ENCODE results near the gene FCRL5.

FCRL5 gene

DNA sequence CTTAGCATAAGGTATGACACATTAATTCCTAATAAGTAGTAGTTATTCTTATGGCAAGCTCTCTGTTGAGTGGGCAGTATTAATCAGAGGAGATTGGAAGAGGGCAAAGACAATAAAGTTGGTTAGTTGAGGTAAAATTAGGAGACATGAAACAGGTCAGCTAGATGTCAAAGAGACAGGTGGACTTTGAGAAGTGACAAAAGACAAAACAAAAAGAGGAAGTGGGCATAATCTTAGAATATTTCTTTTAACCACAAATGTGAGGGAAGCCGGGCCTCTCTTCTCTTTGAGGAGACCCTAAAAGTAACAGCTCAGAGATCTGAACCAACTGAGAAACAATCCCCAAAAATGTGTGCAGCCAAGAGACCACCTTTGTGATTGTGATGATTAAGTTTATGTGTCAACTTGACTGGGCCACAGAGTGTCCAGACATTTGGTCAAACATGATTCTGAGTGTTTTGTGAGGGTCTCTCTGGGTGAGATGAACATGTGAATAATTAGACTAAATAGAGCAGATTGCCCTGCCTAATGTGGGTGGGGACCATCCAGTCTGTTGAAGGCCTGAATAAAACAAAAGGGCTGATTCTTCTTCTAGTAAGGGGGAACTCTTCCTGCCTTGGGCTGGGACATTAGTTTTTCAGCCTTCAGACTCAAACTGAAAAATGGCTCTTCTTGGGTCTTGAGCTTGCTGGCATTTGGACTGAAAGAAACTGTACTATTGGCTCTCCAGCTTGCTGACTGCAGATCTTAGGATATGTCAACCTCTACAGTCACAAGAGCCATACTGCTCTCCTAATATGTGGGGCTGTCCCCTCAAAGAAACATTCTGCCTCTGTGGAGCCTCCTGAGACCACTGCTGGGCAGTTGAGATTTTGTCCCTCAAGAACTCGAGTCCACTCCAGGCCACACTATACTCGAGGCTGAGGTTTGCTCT lies 40.0 kb downstream of the FCRL5 start:
- Mint-ChIP-seq H3K27ac (no peak overlapping the region), H3K9me3 (no peaks in the 10 kb centered on the region), H3K4me3 (no peak overlapping the region), H3K4me1 (ENCODE audit: low read depth) (no peaks in the 10 kb centered on the region), H3K27me3 (ENCODE audit: low read depth) (peaks cover 9% of the 10 kb centered on the region), H3K36me3 (ENCODE audit: low read depth) (no peaks in the 10 kb centered on the region)

GRCh38 chr1:157509546-157510232 lies 42.6 kb downstream of the FCRL5 start:
- no peak overlapping the region for H3K4me3 Mint-ChIP-seq
- H3K27me3 Mint-ChIP-seq (ENCODE audit: low read depth) = peaks cover 13% of the 10 kb centered on the region
- no peaks in the 10 kb centered on the region for H3K9me3 Mint-ChIP-seq
- no peak overlapping the region for H3K27ac Mint-ChIP-seq
- no peaks in the 10 kb centered on the region for H3K4me1 Mint-ChIP-seq (ENCODE audit: low read depth)
- H3K36me3 Mint-ChIP-seq (ENCODE audit: low read depth) = no peaks in the 10 kb centered on the region

DNA sequence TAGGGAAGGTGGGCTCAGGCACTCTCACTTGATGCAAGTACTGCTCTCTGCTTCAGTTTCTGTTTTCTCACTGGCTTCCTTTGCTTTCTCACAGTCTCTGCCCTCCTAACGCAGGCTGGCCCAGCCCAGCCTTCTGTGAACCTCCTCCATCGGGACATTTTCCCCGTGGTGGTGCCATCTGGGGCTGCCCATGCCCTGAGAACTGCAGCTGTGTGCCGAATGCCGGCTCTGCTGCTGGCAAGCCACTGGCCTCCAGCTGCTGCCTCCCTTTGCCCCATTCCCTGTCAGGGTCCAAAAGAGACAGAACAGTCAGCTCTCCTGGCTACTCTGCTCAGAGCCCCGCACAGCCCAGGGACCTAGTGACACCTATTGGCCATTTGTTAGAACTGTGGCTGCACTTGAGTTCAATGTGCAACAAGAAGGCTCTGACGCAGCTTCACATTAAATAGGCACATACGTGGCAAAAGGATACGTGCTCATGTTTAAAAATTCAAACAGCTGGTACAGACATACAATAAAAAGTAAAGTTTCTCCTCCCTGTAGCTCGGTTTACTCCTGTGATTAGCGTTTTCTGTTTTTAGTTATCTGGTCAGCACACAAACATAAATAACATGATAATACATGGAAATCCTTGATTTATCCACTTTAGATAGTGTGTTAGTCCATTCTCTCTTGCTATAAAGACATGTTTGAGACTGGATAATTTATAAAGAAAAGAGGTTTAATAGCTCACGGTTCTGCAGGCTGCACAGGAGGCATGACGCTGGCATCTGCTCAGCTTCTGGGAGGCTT lies 46.6 kb downstream of the FCRL5 start:
- H3K27me3 Mint-ChIP-seq (ENCODE audit: low read depth) = peaks cover 20% of the 10 kb centered on the region
- H3K9me3 Mint-ChIP-seq = no peaks in the 10 kb centered on the region
- no peaks in the 10 kb centered on the region for H3K4me1 Mint-ChIP-seq (ENCODE audit: low read depth)
- no peak overlapping the region for H3K27ac Mint-ChIP-seq
- H3K36me3 Mint-ChIP-seq (ENCODE audit: low read depth) = no peaks in the 10 kb centered on the region
- no peak overlapping the region for H3K4me3 Mint-ChIP-seq

DNA sequence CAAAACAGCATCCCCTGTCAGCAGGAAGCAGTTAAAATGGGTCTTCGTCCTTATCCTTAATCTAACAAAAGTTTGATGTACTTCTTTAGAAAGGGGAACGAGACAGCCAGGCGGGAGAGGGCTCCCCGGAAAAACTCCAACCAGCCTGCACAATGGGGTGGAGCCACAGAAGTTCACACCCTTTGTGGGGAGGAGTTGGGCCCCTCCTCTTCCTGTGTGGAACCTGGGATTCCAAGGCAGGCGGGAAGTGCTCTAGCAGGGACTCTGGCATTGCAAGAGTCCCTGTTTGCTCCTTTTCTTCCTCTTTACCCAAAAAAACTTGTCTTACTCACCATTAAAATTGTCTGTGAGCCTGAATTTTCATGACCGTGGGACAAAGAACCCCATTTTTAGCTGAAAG lies 47.7 kb downstream of the FCRL5 start:
- Mint-ChIP-seq H3K4me3 (no peak overlapping the region), H3K36me3 (ENCODE audit: low read depth) (no peaks in the 10 kb centered on the region), H3K4me1 (ENCODE audit: low read depth) (no peaks in the 10 kb centered on the region), H3K27ac (no peak overlapping the region), H3K27me3 (ENCODE audit: low read depth) (peaks cover 27% of the 10 kb centered on the region), H3K9me3 (no peaks in the 10 kb centered on the region)

- no peak overlapping the region for H3K27ac Mint-ChIP-seq
- H3K36me3 Mint-ChIP-seq (ENCODE audit: low read depth) = no peaks in the 10 kb centered on the region
- H3K4me3 Mint-ChIP-seq = no peak overlapping the region
- H3K27me3 Mint-ChIP-seq (ENCODE audit: low read depth) = peaks cover 30% of the 10 kb centered on the region
- peaks cover 1% of the 10 kb centered on the region for H3K4me1 Mint-ChIP-seq (ENCODE audit: low read depth)
- no peaks in the 10 kb centered on the region for H3K9me3 Mint-ChIP-seq
Measured at GRCh38 chr1:157499521-157499920, 52.8 kb downstream of the FCRL5 start.

DNA sequence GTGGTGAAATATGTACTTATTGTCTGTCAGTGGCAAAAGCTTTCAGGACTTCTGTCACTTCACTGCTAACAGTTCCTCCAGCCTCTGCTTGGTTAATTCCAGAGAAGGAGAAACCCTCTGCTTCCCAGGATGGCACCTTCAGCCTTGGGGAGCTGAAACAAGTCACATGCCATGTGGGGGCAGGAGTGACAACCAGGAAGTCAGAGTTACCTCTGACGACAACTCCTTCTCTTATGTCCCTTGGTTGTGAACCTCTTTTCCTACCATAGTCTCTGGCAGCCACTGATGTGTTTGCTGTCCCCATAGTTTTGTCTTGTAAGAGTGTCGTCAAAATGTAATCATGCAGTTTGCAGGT lies 53.6 kb downstream of the FCRL5 start:
- H3K27me3 Mint-ChIP-seq (ENCODE audit: low read depth) = peaks cover 32% of the 10 kb centered on the region
- no peaks in the 10 kb centered on the region for H3K36me3 Mint-ChIP-seq (ENCODE audit: low read depth)
- no peaks in the 10 kb centered on the region for H3K9me3 Mint-ChIP-seq
- H3K4me3 Mint-ChIP-seq = no peak overlapping the region
- peaks cover 1% of the 10 kb centered on the region for H3K4me1 Mint-ChIP-seq (ENCODE audit: low read depth)
- H3K27ac Mint-ChIP-seq = no peak overlapping the region

- H3K4me1 Mint-ChIP-seq (ENCODE audit: low read depth) = peaks cover 1% of the 10 kb centered on the region
- H3K27me3 Mint-ChIP-seq (ENCODE audit: low read depth) = peaks cover 37% of the 10 kb centered on the region
- no peaks in the 10 kb centered on the region for H3K9me3 Mint-ChIP-seq
- no peaks in the 10 kb centered on the region for H3K36me3 Mint-ChIP-seq (ENCODE audit: low read depth)
- H3K4me3 Mint-ChIP-seq = no peak overlapping the region
- H3K27ac Mint-ChIP-seq = no peak overlapping the region
Measured at GRCh38 chr1:157497987-157498735, 54.2 kb downstream of the FCRL5 start.

DNA sequence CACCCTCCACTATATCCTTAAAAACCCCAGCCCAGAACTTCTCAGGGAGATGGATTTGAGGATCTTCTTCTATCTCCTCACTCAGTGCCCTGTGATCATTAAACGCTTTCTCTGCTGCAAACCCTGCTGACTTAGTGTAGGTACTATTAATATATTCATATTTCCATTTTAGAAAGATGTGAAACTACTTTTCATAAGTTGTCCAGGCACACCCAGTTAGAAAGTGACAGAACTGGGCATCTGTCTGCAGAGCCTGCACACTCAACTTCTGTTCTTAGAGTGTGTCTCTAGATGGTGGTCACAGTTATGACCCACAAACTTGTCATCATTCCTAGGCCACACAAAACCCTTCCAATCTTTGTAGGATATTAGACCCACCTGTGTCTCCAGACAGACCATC lies 55.0 kb downstream of the FCRL5 start:
- Mint-ChIP-seq H3K9me3 (no peaks in the 10 kb centered on the region), H3K27ac (no peak overlapping the region)

DNA sequence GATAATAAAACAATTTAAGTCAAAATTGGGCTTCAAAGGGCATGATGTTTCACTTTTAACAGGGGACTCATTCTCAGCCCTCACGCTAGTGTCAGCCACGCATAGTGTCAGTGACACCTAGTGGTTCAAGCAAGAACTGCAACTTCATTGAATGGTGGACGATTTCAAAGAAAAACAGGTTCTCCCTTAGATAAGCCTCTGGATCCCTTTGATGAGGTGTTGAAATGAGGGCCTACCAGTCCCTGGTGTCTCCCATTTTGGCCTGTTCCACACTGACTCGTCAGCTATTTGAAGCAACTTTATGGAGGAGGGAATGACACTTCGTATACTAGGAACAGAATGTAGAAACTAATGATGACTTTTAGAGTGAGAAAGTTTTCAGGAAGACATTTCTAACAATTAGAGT lies 56.2 kb downstream of the FCRL5 start:
- peaks cover 44% of the 10 kb centered on the region for H3K27me3 Mint-ChIP-seq (ENCODE audit: low read depth)
- no peaks in the 10 kb centered on the region for H3K36me3 Mint-ChIP-seq (ENCODE audit: low read depth)
- H3K4me1 Mint-ChIP-seq (ENCODE audit: low read depth) = peaks cover 1% of the 10 kb centered on the region
- no peaks in the 10 kb centered on the region for H3K9me3 Mint-ChIP-seq
- H3K4me3 Mint-ChIP-seq = no peak overlapping the region
- H3K27ac Mint-ChIP-seq = no peak overlapping the region

More for the DNA sequence above, 55.0 kb downstream of the FCRL5 start:
- Mint-ChIP-seq H3K4me3 (no peak overlapping the region), H3K4me1 (ENCODE audit: low read depth) (peaks cover 1% of the 10 kb centered on the region), H3K27me3 (ENCODE audit: low read depth) (peaks cover 42% of the 10 kb centered on the region), H3K36me3 (ENCODE audit: low read depth) (no peaks in the 10 kb centered on the region)

DNA sequence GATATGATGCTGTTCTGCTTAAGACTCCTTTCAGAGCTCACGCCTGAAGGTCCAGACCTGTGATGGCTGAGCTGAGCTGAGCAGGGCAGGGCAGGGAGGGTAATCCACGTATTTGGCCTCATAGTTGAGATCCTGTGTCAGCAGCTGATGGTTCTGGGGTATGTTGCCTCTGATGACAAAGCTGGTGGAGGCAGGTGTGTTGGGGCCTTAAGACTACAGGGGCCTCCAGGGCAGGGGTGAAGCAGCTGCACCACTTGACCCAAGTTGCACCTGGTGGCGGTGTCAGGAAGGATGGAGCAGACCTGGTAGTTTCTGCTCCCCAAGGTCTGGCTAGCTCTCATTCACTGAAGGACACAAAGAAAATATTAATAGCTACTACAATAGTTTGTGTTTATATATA lies 57.0 kb downstream of the FCRL5 start:
- H3K36me3 Mint-ChIP-seq (ENCODE audit: low read depth) = no peaks in the 10 kb centered on the region
- no peak overlapping the region for H3K4me3 Mint-ChIP-seq
- no peak overlapping the region for H3K27ac Mint-ChIP-seq
- no peaks in the 10 kb centered on the region for H3K9me3 Mint-ChIP-seq
- H3K4me1 Mint-ChIP-seq (ENCODE audit: low read depth) = peaks cover 1% of the 10 kb centered on the region
- peaks cover 37% of the 10 kb centered on the region for H3K27me3 Mint-ChIP-seq (ENCODE audit: low read depth)

DNA sequence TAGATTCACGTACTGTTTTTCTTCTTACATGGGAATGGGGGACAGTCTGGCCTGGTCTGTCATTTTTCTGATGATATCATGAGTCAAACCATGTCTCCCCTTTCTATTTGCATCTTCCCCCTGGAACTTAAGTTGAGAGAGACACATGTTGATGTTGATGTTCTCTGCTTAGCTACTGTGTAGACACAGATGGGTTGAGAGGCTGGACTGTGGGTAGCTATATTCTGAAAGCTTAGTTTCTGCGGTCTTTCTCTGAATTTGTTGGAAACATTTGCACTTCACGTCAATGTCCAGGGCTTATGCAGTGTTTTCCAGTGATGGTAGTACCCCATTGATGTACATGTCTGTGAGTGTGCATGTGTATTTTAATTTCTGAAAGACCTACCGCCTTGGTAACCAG lies 58.2 kb downstream of the FCRL5 start:
- no peak overlapping the region for H3K4me3 Mint-ChIP-seq
- peaks cover 1% of the 10 kb centered on the region for H3K4me1 Mint-ChIP-seq (ENCODE audit: low read depth)
- H3K27ac Mint-ChIP-seq = no peak overlapping the region
- H3K36me3 Mint-ChIP-seq (ENCODE audit: low read depth) = no peaks in the 10 kb centered on the region
- peaks cover 31% of the 10 kb centered on the region for H3K27me3 Mint-ChIP-seq (ENCODE audit: low read depth)
- no peaks in the 10 kb centered on the region for H3K9me3 Mint-ChIP-seq

DNA sequence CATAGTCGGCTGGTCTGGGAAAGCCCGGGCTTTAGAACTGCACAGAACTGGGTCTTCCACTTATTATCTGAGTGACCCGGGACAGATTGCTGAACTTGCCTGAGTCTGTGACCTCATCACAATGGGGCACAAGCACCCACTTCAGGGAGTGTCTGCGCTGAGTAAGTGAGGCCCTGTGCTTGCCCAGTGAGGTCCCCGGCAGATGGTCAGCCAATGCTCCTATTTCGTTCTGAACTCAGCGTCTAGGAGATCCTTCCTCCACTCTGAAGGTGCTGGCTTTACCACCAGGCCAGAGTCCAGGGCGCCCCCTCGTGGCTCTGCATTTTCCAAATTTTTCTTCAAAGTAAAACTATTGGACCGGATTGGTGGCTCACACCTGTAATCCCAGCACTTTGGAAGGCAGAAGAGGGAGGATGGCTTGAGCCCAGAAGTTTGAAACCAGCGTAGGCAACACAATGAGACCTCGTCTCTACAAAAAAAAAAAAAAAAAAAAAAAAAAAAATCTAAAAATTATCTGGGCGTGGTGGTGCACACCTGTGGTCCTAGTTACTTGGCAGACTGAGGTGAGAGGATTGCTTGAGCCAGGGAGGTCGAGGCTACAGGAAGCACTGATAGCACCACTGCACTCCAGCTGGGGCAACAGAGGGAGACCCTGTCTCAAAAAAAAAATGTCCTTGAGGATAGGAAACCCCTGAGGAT lies 61.7 kb downstream of the FCRL5 start:
- Mint-ChIP-seq H3K27me3 (ENCODE audit: low read depth) (peaks cover 26% of the 10 kb centered on the region), H3K27ac (no peak overlapping the region), H3K9me3 (no peaks in the 10 kb centered on the region), H3K4me3 (no peak overlapping the region), H3K4me1 (ENCODE audit: low read depth) (no peaks in the 10 kb centered on the region), H3K36me3 (ENCODE audit: low read depth) (no peaks in the 10 kb centered on the region)

DNA sequence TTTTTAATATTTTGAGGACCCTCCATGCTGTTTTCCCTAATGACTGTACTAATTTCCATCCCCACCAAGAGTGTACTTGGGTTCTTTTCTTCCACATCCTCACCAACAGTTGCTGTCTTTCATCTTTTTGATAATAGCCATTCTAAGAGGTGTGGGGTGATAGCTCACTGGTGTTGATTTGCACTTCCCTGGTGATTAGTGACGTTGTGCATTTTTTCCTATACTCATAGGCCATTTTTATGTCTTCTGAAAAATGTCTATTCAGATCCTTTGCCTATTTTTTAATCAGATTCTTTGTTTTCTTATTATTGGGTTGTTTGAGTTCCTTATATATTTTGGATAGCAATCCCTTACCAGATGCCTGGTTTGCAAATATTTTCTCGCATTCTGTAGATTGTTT lies 64.2 kb downstream of the FCRL5 start:
- H3K9me3 Mint-ChIP-seq = no peaks in the 10 kb centered on the region
- no peaks in the 10 kb centered on the region for H3K4me1 Mint-ChIP-seq (ENCODE audit: low read depth)
- no peak overlapping the region for H3K4me3 Mint-ChIP-seq
- H3K27ac Mint-ChIP-seq = no peak overlapping the region
- peaks cover 16% of the 10 kb centered on the region for H3K27me3 Mint-ChIP-seq (ENCODE audit: low read depth)
- no peaks in the 10 kb centered on the region for H3K36me3 Mint-ChIP-seq (ENCODE audit: low read depth)

- Mint-ChIP-seq H3K4me1 (ENCODE audit: low read depth) (no peaks in the 10 kb centered on the region), H3K9me3 (no peaks in the 10 kb centered on the region), H3K27ac (no peak overlapping the region), H3K4me3 (no peak overlapping the region), H3K27me3 (ENCODE audit: low read depth) (peaks cover 17% of the 10 kb centered on the region), H3K36me3 (ENCODE audit: low read depth) (no peaks in the 10 kb centered on the region)
Measured at GRCh38 chr1:157487504-157487903, 64.8 kb downstream of the FCRL5 start.
